IMR-90 (cell line): ENCODE results near the gene ANK3. TPM values are rescaled to one million over a fixed set of nuclear protein-coding genes. Genes with fewer than 3 reads are reported as not detected.

Experiments used
- ATAC-seq: fragments of 200-7000 bp; cut with Tn5 transposase; 2 replicates; pipeline ENCODE4 v1.9.1; 2020; ENCODE audit warnings: low read depth, mild to moderate bottlenecking, moderate library complexity
- BruUV-seq: library from RNA; stranded (reverse); fragments of 400-500 nt; replicated peaks from 2 replicates; lab custom pipeline; 2021; lab: Mats Ljungman, UMichigan
- CTCF ChIA-PET: fragments of 300-600 bp; formaldehyde crosslinking; extraction: SDS; loops from one replicate; lab custom pipeline; 2021; ENCODE audit warnings: antibody characterized with exemption; lab: Yijun Ruan, JAX
- POLR2A ChIA-PET: fragments of 300-600 bp; sonication (Branson Sonifier 250); formaldehyde crosslinking; loops from one replicate; lab custom pipeline; 2022; ENCODE audit warnings: antibody characterized with exemption; ENCODE audit not compliant: unreplicated experiment; lab: Charles Lee
- DNase-seq: peaks from one replicate; pipeline ENCODE4 v3.0.0; 2013
- H2AFZ ChIP-seq: replicated peaks from 2 replicates; pipeline ENCODE3; 2013; ENCODE audit warnings: low read length, mild to moderate bottlenecking; ENCODE audit not compliant: poor library complexity
- H2AK5ac ChIP-seq: 2 replicates; pipeline ENCODE4 v1.6.1; 2013; ENCODE audit warnings: low read depth, low read length, inconsistent platforms
- H2AK9ac ChIP-seq: replicated peaks from 2 replicates; pipeline ENCODE3; 2013; ENCODE audit warnings: mild to moderate bottlenecking, low read depth, low read length, moderate library complexity; ENCODE audit not compliant: poor library complexity
- H2BK120ac ChIP-seq: 2 replicates; pipeline ENCODE4 v1.6.1; 2013; ENCODE audit warnings: low read depth, low read length, inconsistent platforms
- H2BK15ac ChIP-seq: 3 replicates; pipeline ENCODE4 v1.6.1; 2013; ENCODE audit warnings: low read depth, low read length, inconsistent platforms
- H2BK20ac ChIP-seq: 2 replicates; pipeline ENCODE4 v1.6.1; 2013; ENCODE audit warnings: low read depth, mild to moderate bottlenecking, inconsistent platforms, low read length, moderate library complexity
- H2BK5ac ChIP-seq: 2 replicates; pipeline ENCODE4 v1.6.1; 2013; ENCODE audit warnings: mild to moderate bottlenecking, low read depth, low read length, inconsistent platforms; ENCODE audit not compliant: poor library complexity, severe bottlenecking
- H3K14ac ChIP-seq: replicated peaks from 2 replicates; pipeline ENCODE4 v1.6.1; 2013; ENCODE audit warnings: low read depth, low read length, inconsistent platforms
- H3K18ac ChIP-seq: 2 replicates; pipeline ENCODE4 v1.6.1; 2013; ENCODE audit warnings: low read depth, low read length, control low read depth
- H3K23ac ChIP-seq: 2 replicates; pipeline ENCODE4 v1.6.1; 2013; ENCODE audit warnings: low read depth, low read length, inconsistent platforms
- H3K27ac ChIP-seq: 2 replicates; pipeline ENCODE4 v1.5.1; 2013; ENCODE audit warnings: mild to moderate bottlenecking, control low read depth, low read length; ENCODE audit not compliant: insufficient read depth
- H3K27me3 ChIP-seq: 2 replicates; pipeline ENCODE4 v1.6.1; 2013; ENCODE audit warnings: low read length; ENCODE audit not compliant: control insufficient read depth, insufficient read depth
- H3K36me3 ChIP-seq: 2 replicates; pipeline ENCODE4 v1.6.1; 2013; ENCODE audit warnings: low read length, mixed read lengths; ENCODE audit not compliant: control insufficient read depth, insufficient read depth
- H3K4ac ChIP-seq: 2 replicates; pipeline ENCODE4 v1.6.1; 2013; ENCODE audit warnings: low read depth, low read length, inconsistent platforms
- H3K4me1 ChIP-seq: 2 replicates; pipeline ENCODE4 v1.6.1; 2013; ENCODE audit warnings: low read length, mixed read lengths; ENCODE audit not compliant: control insufficient read depth, insufficient read depth
- H3K4me2 ChIP-seq: 2 replicates; pipeline ENCODE4 v1.6.1; 2013; ENCODE audit warnings: low read depth, mild to moderate bottlenecking, control low read depth, low read length, moderate library complexity
- H3K4me3 ChIP-seq: 2 replicates; pipeline ENCODE4 v1.5.1; 2013; ENCODE audit warnings: low read depth, mild to moderate bottlenecking, control low read depth, low read length, moderate library complexity; ENCODE audit not compliant: insufficient read depth
- H3K56ac ChIP-seq: 2 replicates; pipeline ENCODE4 v1.6.1; 2013; ENCODE audit warnings: low read length, inconsistent platforms; ENCODE audit not compliant: insufficient read depth; ENCODE audit errors: extremely low read depth
- H3K79me1 ChIP-seq, 2 experiments: 2 replicates each; pipeline ENCODE4 v1.6.1; 2013; ENCODE audit warnings: low read length in 2 of 2, inconsistent platforms in 1 of 2, low read depth in 1 of 2
- H3K9ac ChIP-seq: 2 replicates; pipeline ENCODE4 v1.6.1; 2013; ENCODE audit warnings: low read depth, low read length, control low read depth
- H3K9me1 ChIP-seq: 2 replicates; pipeline ENCODE4 v1.6.1; 2013; ENCODE audit warnings: low read length, inconsistent platforms; ENCODE audit not compliant: insufficient read depth
- H3K9me3 ChIP-seq: 2 replicates; pipeline ENCODE4 v1.6.1; 2013; ENCODE audit warnings: low read length; ENCODE audit not compliant: control insufficient read depth, insufficient read depth
- H4K20me1 ChIP-seq: 2 replicates; pipeline ENCODE4 v1.6.1; 2013; ENCODE audit warnings: low read length, inconsistent platforms; ENCODE audit not compliant: insufficient read depth
- H4K5ac ChIP-seq: 2 replicates; pipeline ENCODE4 v1.6.1; 2013; ENCODE audit warnings: mild to moderate bottlenecking, low read depth, low read length, control low read depth
- H4K8ac ChIP-seq, 2 experiments: 2 replicates each; pipeline ENCODE4 v1.6.1; 2013; ENCODE audit warnings: low read depth in 2 of 2, low read length in 2 of 2, control low read depth in 1 of 2, inconsistent platforms in 1 of 2
- H4K91ac ChIP-seq: 2 replicates; pipeline ENCODE4 v1.6.1; 2013; ENCODE audit warnings: low read depth, low read length, inconsistent platforms; ENCODE audit not compliant: insufficient read depth
- BHLHE40 ChIP-seq: fragments of 150-350 bp; IDR thresholded peaks from 2 replicates; pipeline ENCODE4 v1.6.1; 2016; ENCODE audit warnings: mild to moderate bottlenecking, low read depth, low read length
- CEBPB ChIP-seq: IDR thresholded peaks from 2 replicates; pipeline ENCODE4 v1.6.1; 2012; ENCODE audit warnings: low read depth, low read length, improper control_type of control experiment
- CHD1 ChIP-seq: IDR thresholded peaks from 2 replicates; pipeline ENCODE4 v1.6.1; 2012; ENCODE audit warnings: low read depth, low read length, improper control_type of control experiment
- FOS ChIP-seq: fragments of 150-350 bp; IDR thresholded peaks from 2 replicates; pipeline ENCODE4 v1.6.1; 2016; ENCODE audit warnings: low read depth, low read length
- MAZ ChIP-seq: IDR thresholded peaks from 2 replicates; pipeline ENCODE4 v1.6.1; 2012; ENCODE audit warnings: low read depth, mild to moderate bottlenecking, low read length, improper control_type of control experiment, moderate library complexity, borderline replicate concordance
- NFE2L2 ChIP-seq: fragments of 150-350 bp; IDR thresholded peaks from 2 replicates; pipeline ENCODE4 v1.6.1; 2016; ENCODE audit warnings: low read depth, mild to moderate bottlenecking, low read length
- RAD21 ChIP-seq: IDR thresholded peaks from 2 replicates; pipeline ENCODE4 v1.6.1; 2012; ENCODE audit warnings: low read length, improper control_type of control experiment
- RFX5 ChIP-seq: IDR thresholded peaks from 2 replicates; pipeline ENCODE4 v1.8.0; 2012; ENCODE audit warnings: low read depth, mild to moderate bottlenecking, low read length, moderate library complexity
- SMC3 ChIP-seq: fragments of 150-350 bp; IDR thresholded peaks from 2 replicates; pipeline ENCODE4 v1.6.1; 2016; ENCODE audit warnings: low read depth, mild to moderate bottlenecking, antibody characterized with exemption, low read length, moderate library complexity
- dilution Hi-C: fragments of 300-500 bp; cut with HindIII; formaldehyde crosslinking; loops from one replicate; pipeline ENCODE4 v1.14.3; 2018; ENCODE audit warnings: low sequenced_read_pairs; ENCODE audit not compliant: unreplicated experiment
- in situ Hi-C: fragments of 300-500 bp; cut with MboI; formaldehyde crosslinking; loops from 3 replicates; pipeline ENCODE4 v1.14.3; 2019; ENCODE audit warnings: low sequenced_read_pairs, inconsistent platforms, mixed read lengths
- intact Hi-C: fragments of 100-400 bp; cut with micrococcal nuclease; formaldehyde crosslinking; loops from 2 replicates; pipeline ENCODE4 v1.10.0; 2022
- polyA plus RNA-seq, 3 experiments: library from polyadenylated mRNA; depleted of rRNA; stranded (reverse); fragments of >200 nt; gene quantifications; 2 replicates each; pipeline ENCODE4 v1.2.3, GENCODE V29; 2012; ENCODE audit warnings: low replicate concordance in 1 of 3
- total RNA-seq: library from RNA; depleted of rRNA; stranded (reverse); fragments of >200 nt; gene quantifications from 2 replicates; pipeline ENCODE4 v1.2.3, GENCODE V29; 2012
- TF ChIP-seq, protein P1 (sequence below): fragments of 150-350 bp; IDR thresholded peaks from 2 replicates; pipeline ENCODE4 v1.6.1; 2016; ENCODE audit warnings: low read depth, mild to moderate bottlenecking, low read length, moderate library complexity, borderline replicate concordance

Gene ANK3
- total and polyA plus RNA-seq, 2 of the 4 experiments (the other 2 are of a cell fraction), result 0.63 to 1.8 TPM

DNA sequence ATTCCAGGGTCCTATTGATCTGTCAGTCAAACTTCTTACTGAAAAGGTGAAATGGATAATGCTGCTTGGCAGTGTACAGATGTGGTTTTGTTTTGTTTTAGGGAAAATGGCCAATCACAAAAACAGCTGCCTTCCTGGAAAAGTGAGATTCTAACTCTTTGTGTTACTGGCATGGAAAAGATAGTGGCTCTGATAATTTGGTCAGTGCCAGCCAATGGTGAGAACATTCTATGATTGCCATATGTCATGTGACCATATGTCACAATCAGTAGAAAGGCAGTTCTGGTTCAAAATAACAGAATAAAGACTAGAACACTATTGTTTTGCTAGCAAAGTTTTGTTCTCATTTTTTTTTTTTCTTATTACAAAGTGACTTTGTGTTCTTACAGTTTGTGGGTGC, 344.1 kb downstream of the ANK3 start:
- Histone ChIP-seq H2AK9ac (no peak overlapping the region), H3K9me3 (no peaks in the 10 kb centered on the region), H2BK15ac (no peak overlapping the region), H3K23ac (no peak overlapping the region), H2BK5ac (no peak overlapping the region), H3K14ac (no peak overlapping the region), H3K27ac (no peak overlapping the region), H3K36me3 (no peaks in the 10 kb centered on the region), H3K9me1 (peaks cover 3% of the 10 kb centered on the region; the same call in 1 of the 2 replicates), H3K9ac (no peak overlapping the region), H3K4me3 (no peak overlapping the region), H3K27me3 (no peaks in the 10 kb centered on the region), H2AK5ac (no peak overlapping the region), H4K5ac (no peak overlapping the region), H3K18ac (no peak overlapping the region), H3K4ac (no peak overlapping the region), H3K4me2 (no peak overlapping the region), H2BK120ac (0 out of 2 replicates have a peak overlapping the region, but pooled peaks have one; percentile 10), H3K4me1 (peaks cover 5% of the 10 kb centered on the region; the same call in 1 of the 2 replicates), H3K79me1 (no peaks in the 10 kb centered on the region), H4K91ac (peak overlapping the region; percentile 16; the same call in 1 of the 2 replicates), H3K56ac (no peak overlapping the region), H2BK20ac (no peak overlapping the region), H4K20me1 (no peaks in the 10 kb centered on the region), H2AFZ (no peak overlapping the region), H4K8ac (no peak overlapping the region)
- intact Hi-C loops (loop anchor here (5.0 kb wide), 2 partner anchors 218 to 418 kb away; no protein-coding TSS in a partner anchor), dilution Hi-C loops (no loop called here), in situ Hi-C loops (loop anchor here (25.0 kb wide), 1 partner anchor 408 kb away; no protein-coding TSS in a partner anchor)
- ATAC-seq (no peak), DNase-seq (no peak)
- TF ChIP-seq RFX5, result no peak
- TF ChIP-seq CEBPB, result no peak
- TF ChIP-seq SMC3, result no peak
- no peak for TF ChIP-seq NFE2L2
- no peak for TF ChIP-seq RAD21
- TF ChIP-seq FOS, result no peak
- TF ChIP-seq, protein P1, sequence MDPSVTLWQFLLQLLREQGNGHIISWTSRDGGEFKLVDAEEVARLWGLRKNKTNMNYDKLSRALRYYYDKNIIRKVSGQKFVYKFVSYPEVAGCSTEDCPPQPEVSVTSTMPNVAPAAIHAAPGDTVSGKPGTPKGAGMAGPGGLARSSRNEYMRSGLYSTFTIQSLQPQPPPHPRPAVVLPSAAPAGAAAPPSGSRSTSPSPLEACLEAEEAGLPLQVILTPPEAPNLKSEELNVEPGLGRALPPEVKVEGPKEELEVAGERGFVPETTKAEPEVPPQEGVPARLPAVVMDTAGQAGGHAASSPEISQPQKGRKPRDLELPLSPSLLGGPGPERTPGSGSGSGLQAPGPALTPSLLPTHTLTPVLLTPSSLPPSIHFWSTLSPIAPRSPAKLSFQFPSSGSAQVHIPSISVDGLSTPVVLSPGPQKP, result no peak
- no peak for TF ChIP-seq CHD1
- TF ChIP-seq MAZ, result no peak
- no peak for TF ChIP-seq BHLHE40
- POLR2A ChIA-PET, result no interaction called here
- no TSS peak for BruUV-seq
- CTCF ChIA-PET, result interaction anchor here (0.7 kb wide), 1 partner anchor 60 kb away, joined by 4 read pairs; no protein-coding TSS in a partner anchor
